HepG2 (cell line): ENCODE results near the gene ZBTB46. TPM values are rescaled to one million over a fixed set of nuclear protein-coding genes. Genes with fewer than 3 reads are reported as not detected.

Experiments used
- PCBP2 ChIP-seq: fragments of 200-400 bp; formaldehyde crosslinking; optimal IDR thresholded peaks from 2 replicates; pipeline ENCODE3; 2018; ENCODE audit warnings: low read length, low read depth; ENCODE audit not compliant: poor library complexity, severe bottlenecking
- PHF21A ChIP-seq: sonication (generic); formaldehyde crosslinking; IDR thresholded peaks from 2 replicates; pipeline ENCODE4 v1.5.0; 2020; ENCODE audit warnings: mild to moderate bottlenecking, missing genetic modification reagents
- SP2 ChIP-seq: sonication (generic); formaldehyde crosslinking; IDR thresholded peaks from 2 replicates; pipeline ENCODE4 v1.5.1; 2020; ENCODE audit warnings: mild to moderate bottlenecking, missing genetic modification reagents
- SSRP1 ChIP-seq: IDR thresholded peaks from 2 replicates; pipeline ENCODE4 v1.6.1; 2016; ENCODE audit warnings: control low read depth
- ZNF614 ChIP-seq: IDR thresholded peaks from 2 replicates; pipeline ENCODE4 v1.6.1; 2018; ENCODE audit warnings: missing biosample characterization, missing genetic modification reagents, inconsistent platforms, borderline replicate concordance
- polyA plus RNA-seq, 8 experiments: library from polyadenylated mRNA; depleted of rRNA in 3 of 8; stranded (reverse) in 7 of 8; unstranded in 1 of 8; fragments of >200 nt; fragmentation: Illumina TruSeq in 4 of 8; extraction: Trizol in 4 of 8; gene quantifications; 2 replicates each; pipeline versions ENCODE4 v1.2.1 to v1.2.3, GENCODE V29; 2011 to 2016; ENCODE audit warnings: low read depth in 4 of 8, missing spikeins in 1 of 8, mixed read lengths in 1 of 8; ENCODE audit not compliant: insufficient read depth in 1 of 8
- total RNA-seq, 5 experiments: library from RNA; depleted of rRNA; stranded (reverse); fragments of >200 nt; fragmentation: Illumina TruSeq; extraction: Trizol; gene quantifications; 2 replicates each; pipeline ENCODE4 v1.2.3, GENCODE V29; 2016; ENCODE audit warnings: low read depth in 1 of 5
- TF ChIP-seq, protein P1 (sequence below): IDR thresholded peaks from 2 replicates; pipeline ENCODE4 v1.6.1; 2016; ENCODE audit warnings: missing biosample characterization, missing genetic modification reagents, low read depth
- TF ChIP-seq, protein P2 (sequence below): sonication (generic); formaldehyde crosslinking; IDR thresholded peaks from 2 replicates; pipeline ENCODE4 v1.9.0; 2021; ENCODE audit warnings: mild to moderate bottlenecking, missing genetic modification reagents
- TF ChIP-seq, protein P3 (sequence below): sonication (generic); formaldehyde crosslinking; IDR thresholded peaks from 2 replicates; pipeline ENCODE4 v1.5.0; 2020; ENCODE audit warnings: mild to moderate bottlenecking, missing genetic modification reagents, borderline replicate concordance
- TF ChIP-seq, protein P4 (sequence below): sonication (generic); formaldehyde crosslinking; IDR thresholded peaks from 2 replicates; pipeline ENCODE4 v1.5.1; 2020; ENCODE audit warnings: mild to moderate bottlenecking, missing genetic modification reagents
- TF ChIP-seq, protein P5 (sequence below): sonication (generic); formaldehyde crosslinking; IDR thresholded peaks from 2 replicates; pipeline ENCODE4 v1.5.1; 2020; ENCODE audit warnings: missing genetic modification reagents, mild to moderate bottlenecking, borderline replicate concordance

Gene ZBTB46
- total and polyA plus RNA-seq, 2 of the 13 experiments (the other 11 are each of a cell fraction or from before 2014, with no cell fraction given): 1.6 to 13.5 TPM

DNA sequence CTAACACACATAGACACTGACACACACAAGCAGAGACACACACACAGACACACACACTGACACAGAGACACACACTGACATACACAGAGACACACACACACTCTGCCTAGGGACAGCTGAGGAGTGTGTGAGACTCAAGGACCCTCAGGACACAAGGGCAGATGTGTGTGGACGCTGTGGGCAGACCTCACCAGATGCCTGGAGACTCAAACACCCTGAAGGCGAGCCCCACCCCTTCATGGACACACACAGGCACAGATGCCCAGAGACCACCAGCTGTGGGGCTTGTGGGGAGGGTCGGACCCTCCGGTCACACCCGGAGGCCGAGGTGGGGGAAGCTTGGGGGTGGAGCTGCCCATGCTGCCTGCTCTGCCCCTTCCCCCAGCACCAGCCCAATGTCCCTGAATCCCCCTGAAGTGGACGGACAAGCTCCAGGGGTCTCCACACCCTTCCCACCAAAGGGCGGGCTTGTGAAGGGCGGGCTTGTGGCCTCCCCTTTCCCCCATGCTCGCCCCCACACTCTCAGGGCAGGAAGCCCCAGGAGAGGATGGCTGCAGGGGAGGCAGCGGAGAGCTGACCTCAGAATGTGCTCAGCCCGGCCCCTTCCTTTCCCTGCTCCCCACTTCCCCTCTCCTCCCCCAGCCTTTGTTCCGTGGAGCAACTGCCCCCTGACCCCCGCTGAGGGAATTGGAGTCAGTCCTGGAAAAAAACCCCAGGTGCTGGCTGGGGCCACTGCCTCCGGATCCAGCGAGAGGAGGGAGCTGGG lies 16.4 kb upstream of the ZBTB46 start (continued):
- TF ChIP-seq, protein P1, sequence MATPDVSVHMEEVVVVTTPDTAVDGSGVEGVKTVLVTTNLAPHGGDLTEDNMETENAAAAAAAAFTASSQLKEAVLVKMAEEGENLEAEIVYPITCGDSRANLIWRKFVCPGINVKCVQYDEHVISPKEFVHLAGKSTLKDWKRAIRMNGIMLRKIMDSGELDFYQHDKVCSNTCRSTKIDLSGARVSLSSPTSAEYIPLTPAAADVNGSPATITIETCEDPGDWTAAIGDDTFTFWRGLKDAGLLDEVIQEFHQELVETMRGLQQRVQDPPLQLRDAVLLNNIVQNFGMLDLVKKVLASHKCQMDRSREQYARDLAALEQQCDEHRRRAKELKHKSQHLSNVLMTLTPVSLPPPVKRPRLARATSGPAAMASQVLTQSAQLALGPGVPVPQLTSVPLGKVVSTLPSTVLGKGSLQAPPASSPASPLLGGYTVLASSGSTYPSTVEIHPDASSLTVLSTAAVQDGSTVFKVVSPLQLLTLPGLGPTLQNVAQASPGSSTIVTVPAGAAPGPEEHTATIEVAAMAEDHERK: no peak
- peak; percentile 92; the same call in 1 of the 2 replicates for TF ChIP-seq PHF21A (CRISPR knock-in tag)
- TF ChIP-seq, protein P2, sequence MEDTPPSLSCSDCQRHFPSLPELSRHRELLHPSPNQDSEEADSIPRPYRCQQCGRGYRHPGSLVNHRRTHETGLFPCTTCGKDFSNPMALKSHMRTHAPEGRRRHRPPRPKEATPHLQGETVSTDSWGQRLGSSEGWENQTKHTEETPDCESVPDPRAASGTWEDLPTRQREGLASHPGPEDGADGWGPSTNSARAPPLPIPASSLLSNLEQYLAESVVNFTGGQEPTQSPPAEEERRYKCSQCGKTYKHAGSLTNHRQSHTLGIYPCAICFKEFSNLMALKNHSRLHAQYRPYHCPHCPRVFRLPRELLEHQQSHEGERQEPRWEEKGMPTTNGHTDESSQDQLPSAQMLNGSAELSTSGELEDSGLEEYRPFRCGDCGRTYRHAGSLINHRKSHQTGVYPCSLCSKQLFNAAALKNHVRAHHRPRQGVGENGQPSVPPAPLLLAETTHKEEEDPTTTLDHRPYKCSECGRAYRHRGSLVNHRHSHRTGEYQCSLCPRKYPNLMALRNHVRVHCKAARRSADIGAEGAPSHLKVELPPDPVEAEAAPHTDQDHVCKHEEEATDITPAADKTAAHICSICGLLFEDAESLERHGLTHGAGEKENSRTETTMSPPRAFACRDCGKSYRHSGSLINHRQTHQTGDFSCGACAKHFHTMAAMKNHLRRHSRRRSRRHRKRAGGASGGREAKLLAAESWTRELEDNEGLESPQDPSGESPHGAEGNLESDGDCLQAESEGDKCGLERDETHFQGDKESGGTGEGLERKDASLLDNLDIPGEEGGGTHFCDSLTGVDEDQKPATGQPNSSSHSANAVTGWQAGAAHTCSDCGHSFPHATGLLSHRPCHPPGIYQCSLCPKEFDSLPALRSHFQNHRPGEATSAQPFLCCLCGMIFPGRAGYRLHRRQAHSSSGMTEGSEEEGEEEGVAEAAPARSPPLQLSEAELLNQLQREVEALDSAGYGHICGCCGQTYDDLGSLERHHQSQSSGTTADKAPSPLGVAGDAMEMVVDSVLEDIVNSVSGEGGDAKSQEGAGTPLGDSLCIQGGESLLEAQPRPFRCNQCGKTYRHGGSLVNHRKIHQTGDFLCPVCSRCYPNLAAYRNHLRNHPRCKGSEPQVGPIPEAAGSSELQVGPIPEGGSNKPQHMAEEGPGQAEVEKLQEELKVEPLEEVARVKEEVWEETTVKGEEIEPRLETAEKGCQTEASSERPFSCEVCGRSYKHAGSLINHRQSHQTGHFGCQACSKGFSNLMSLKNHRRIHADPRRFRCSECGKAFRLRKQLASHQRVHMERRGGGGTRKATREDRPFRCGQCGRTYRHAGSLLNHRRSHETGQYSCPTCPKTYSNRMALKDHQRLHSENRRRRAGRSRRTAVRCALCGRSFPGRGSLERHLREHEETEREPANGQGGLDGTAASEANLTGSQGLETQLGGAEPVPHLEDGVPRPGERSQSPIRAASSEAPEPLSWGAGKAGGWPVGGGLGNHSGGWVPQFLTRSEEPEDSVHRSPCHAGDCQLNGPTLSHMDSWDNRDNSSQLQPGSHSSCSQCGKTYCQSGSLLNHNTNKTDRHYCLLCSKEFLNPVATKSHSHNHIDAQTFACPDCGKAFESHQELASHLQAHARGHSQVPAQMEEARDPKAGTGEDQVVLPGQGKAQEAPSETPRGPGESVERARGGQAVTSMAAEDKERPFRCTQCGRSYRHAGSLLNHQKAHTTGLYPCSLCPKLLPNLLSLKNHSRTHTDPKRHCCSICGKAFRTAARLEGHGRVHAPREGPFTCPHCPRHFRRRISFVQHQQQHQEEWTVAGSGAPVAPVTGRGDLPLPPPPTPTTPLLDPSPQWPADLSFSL (CRISPR knock-in tag): peak; percentile 97
- no peak for TF ChIP-seq ZNF614 (CRISPR knock-in tag)
- TF ChIP-seq, protein P3, sequence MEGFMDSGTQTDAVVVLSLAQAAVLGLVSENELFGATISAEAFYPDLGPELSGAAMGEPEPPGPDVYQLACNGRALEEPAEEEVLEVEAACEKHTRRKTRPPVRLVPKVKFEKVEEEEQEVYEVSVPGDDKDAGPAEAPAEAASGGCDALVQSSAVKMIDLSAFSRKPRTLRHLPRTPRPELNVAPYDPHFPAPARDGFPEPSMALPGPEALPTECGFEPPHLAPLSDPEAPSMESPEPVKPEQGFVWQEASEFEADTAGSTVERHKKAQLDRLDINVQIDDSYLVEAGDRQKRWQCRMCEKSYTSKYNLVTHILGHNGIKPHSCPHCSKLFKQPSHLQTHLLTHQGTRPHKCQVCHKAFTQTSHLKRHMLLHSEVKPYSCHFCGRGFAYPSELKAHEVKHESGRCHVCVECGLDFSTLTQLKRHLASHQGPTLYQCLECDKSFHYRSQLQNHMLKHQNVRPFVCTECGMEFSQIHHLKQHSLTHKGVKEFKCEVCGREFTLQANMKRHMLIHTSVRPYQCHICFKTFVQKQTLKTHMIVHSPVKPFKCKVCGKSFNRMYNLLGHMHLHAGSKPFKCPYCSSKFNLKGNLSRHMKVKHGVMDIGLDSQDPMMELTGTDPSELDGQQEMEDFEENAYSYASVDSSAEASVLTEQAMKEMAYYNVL (CRISPR knock-in tag): peak; percentile 79; the same call in 1 of the 2 replicates
- TF ChIP-seq PCBP2: no peak
- TF ChIP-seq, protein P4, sequence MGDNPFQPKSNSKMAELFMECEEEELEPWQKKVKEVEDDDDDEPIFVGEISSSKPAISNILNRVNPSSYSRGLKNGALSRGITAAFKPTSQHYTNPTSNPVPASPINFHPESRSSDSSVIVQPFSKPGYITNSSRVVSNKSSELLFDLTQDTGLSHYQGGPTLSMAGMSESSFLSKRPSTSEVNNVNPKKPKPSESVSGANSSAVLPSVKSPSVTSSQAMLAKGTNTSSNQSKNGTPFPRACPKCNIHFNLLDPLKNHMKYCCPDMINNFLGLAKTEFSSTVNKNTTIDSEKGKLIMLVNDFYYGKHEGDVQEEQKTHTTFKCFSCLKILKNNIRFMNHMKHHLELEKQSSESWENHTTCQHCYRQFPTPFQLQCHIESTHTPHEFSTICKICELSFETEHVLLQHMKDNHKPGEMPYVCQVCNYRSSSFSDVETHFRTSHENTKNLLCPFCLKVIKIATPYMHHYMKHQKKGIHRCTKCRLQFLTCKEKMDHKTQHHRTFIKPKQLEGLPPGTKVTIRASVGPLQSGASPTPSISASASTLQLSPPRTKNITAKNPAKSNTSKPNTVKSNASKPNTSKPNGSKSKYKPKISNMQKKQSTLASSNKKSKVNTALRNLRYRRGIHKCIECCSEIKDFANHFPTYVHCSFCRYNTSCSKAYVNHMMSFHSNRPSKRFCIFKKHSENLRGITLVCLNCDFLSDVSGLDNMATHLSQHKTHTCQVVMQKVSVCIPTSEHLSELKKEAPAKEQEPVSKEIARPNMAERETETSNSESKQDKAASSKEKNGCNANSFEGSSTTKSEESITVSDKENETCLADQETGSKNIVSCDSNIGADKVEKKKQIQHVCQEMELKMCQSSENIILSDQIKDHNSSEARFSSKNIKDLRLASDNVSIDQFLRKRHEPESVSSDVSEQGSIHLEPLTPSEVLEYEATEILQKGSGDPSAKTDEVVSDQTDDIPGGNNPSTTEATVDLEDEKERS (CRISPR knock-in tag): peak; percentile 80; the same call in 1 of the 2 replicates
- TF ChIP-seq SP2: no peak
- TF ChIP-seq, protein P5, sequence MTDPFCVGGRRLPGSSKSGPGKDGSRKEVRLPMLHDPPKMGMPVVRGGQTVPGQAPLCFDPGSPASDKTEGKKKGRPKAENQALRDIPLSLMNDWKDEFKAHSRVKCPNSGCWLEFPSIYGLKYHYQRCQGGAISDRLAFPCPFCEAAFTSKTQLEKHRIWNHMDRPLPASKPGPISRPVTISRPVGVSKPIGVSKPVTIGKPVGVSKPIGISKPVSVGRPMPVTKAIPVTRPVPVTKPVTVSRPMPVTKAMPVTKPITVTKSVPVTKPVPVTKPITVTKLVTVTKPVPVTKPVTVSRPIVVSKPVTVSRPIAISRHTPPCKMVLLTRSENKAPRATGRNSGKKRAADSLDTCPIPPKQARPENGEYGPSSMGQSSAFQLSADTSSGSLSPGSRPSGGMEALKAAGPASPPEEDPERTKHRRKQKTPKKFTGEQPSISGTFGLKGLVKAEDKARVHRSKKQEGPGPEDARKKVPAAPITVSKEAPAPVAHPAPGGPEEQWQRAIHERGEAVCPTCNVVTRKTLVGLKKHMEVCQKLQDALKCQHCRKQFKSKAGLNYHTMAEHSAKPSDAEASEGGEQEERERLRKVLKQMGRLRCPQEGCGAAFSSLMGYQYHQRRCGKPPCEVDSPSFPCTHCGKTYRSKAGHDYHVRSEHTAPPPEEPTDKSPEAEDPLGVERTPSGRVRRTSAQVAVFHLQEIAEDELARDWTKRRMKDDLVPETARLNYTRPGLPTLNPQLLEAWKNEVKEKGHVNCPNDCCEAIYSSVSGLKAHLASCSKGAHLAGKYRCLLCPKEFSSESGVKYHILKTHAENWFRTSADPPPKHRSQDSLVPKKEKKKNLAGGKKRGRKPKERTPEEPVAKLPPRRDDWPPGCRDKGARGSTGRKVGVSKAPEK (CRISPR knock-in tag): no peak
- TF ChIP-seq SSRP1 (CRISPR knock-in tag): 0 out of 2 replicates have a peak, but pooled peaks have one; percentile 47
